Endodermal cell (in vitro differentiated cells): ENCODE data around the gene C1QTNF6. TPM values are rescaled to one million over a fixed set of nuclear protein-coding genes. Genes with fewer than 3 reads are reported as not detected.

Experiments used
- DNase-seq: peaks from one replicate; pipeline ENCODE4 v3.0.0-alpha.2; 2017
- H3K27ac ChIP-seq: 2 replicates; pipeline ENCODE4 v1.5.1; 2013; ENCODE audit warnings: mild to moderate bottlenecking, low read depth, low read length, moderate library complexity
- H3K27me3 ChIP-seq: 2 replicates; pipeline ENCODE4 v1.6.1; 2013; ENCODE audit warnings: mild to moderate bottlenecking, low read length, moderate library complexity; ENCODE audit not compliant: insufficient read depth, control insufficient read depth, poor library complexity, severe bottlenecking
- H3K36me3 ChIP-seq: 2 replicates; pipeline ENCODE4 v1.7.0; 2013; ENCODE audit warnings: mild to moderate bottlenecking, low read length, moderate library complexity; ENCODE audit not compliant: control insufficient read depth, insufficient read depth
- H3K4me1 ChIP-seq: one replicate; pipeline ENCODE4 v1.7.0; 2013; ENCODE audit warnings: low read length; ENCODE audit not compliant: control insufficient read depth, insufficient read depth
- H3K4me3 ChIP-seq: 2 replicates; pipeline ENCODE4 v1.5.1; 2013; ENCODE audit warnings: mild to moderate bottlenecking, low read length, moderate library complexity
- H3K9ac ChIP-seq: 2 replicates; pipeline ENCODE4 v1.6.1; 2013; ENCODE audit warnings: mild to moderate bottlenecking, low read length, moderate library complexity; ENCODE audit not compliant: poor library complexity, severe bottlenecking; ENCODE audit errors: extremely low read depth
- H3K9me3 ChIP-seq: 2 replicates; pipeline ENCODE4 v1.6.1; 2013; ENCODE audit warnings: mild to moderate bottlenecking, low read length, moderate library complexity; ENCODE audit not compliant: control insufficient read depth
- H3K27ac Mint-ChIP-seq: 2 replicates; pipeline ENCODE4 v1.8.0; 2020; ENCODE audit warnings: mixed read lengths
- H3K27me3 Mint-ChIP-seq: 2 replicates; pipeline ENCODE4 v1.8.0; 2021; ENCODE audit warnings: mild to moderate bottlenecking, mixed read lengths; ENCODE audit not compliant: insufficient read depth
- H3K36me3 Mint-ChIP-seq: 2 replicates; pipeline ENCODE4 v1.8.0; 2020; ENCODE audit warnings: low read depth, mixed read lengths
- H3K4me1 Mint-ChIP-seq: 2 replicates; pipeline ENCODE4 v1.8.0; 2020; ENCODE audit warnings: mixed read lengths
- H3K4me3 Mint-ChIP-seq: 2 replicates; pipeline ENCODE4 v1.8.0; 2020; ENCODE audit warnings: mild to moderate bottlenecking, moderate library complexity, mixed read lengths
- H3K9me3 Mint-ChIP-seq: 2 replicates; pipeline ENCODE4 v1.8.0; 2020; ENCODE audit warnings: mild to moderate bottlenecking, mixed read lengths
- WGBS, 2 experiments: methylation state at CpG; one replicate each; pipeline versions ENCODE4 v1.1.5 to v1.1.7; 2013; ENCODE audit warnings: missing lambda C conversion rate in 2 of 2, mixed read lengths in 1 of 2; ENCODE audit not compliant: insufficient coverage in 1 of 2, insufficient read length in 1 of 2; 5-methylcytosine and 5-hydroxymethylcytosine counted together
- total RNA-seq, 2 donors: library from RNA; stranded (reverse); fragmentation: NEBNext Ultra II Directional in 1 of 2; extraction: Animal tissue kit (Norgen Biotek cat#: 25700) in 1 of 2; gene quantifications; 2 replicates in 1 of 2; 3 replicates in 1 of 2; pipeline ENCODE4 v1.2.1, GENCODE V29; 2021
- TF ChIP-seq, protein P1 (sequence below): fragments of 200-600 bp; sonication (generic); conservative IDR thresholded peaks from 2 replicates; pipeline ENCODE4 v1.5.0; 2021; ENCODE audit warnings: antibody characterized with exemption, mild to moderate bottlenecking

Gene C1QTNF6
- total RNA-seq, 2 donors from 2014 or later = 15.5 to 16.9 TPM

DNA sequence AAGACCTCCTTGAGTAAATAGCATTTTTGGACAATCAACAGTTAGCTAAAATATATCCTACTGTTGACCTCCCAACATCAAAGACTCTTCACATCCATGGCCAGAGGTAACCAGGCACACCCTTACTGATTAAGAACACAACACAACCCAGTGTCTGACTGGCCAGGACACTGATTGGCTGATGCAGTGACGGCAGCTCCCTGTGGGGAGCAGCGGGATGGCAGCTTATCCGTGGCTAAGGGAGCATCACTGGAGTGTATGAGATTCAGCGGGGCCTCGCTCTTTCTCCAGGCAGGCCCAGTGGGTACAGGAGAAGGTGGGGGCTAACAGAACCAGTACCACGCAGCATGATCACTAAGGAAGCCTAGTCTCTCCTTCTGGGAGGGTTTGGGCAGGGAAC lies 28.0 kb downstream of the C1QTNF6 start:
- TF ChIP-seq, protein P1, sequence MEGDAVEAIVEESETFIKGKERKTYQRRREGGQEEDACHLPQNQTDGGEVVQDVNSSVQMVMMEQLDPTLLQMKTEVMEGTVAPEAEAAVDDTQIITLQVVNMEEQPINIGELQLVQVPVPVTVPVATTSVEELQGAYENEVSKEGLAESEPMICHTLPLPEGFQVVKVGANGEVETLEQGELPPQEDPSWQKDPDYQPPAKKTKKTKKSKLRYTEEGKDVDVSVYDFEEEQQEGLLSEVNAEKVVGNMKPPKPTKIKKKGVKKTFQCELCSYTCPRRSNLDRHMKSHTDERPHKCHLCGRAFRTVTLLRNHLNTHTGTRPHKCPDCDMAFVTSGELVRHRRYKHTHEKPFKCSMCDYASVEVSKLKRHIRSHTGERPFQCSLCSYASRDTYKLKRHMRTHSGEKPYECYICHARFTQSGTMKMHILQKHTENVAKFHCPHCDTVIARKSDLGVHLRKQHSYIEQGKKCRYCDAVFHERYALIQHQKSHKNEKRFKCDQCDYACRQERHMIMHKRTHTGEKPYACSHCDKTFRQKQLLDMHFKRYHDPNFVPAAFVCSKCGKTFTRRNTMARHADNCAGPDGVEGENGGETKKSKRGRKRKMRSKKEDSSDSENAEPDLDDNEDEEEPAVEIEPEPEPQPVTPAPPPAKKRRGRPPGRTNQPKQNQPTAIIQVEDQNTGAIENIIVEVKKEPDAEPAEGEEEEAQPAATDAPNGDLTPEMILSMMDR = peak; percentile 42
- no peaks in the 10 kb centered on the region for H3K36me3 ChIP-seq
- no peak overlapping the region for H3K4me3 ChIP-seq
- no peaks in the 10 kb centered on the region for H3K27me3 ChIP-seq
- H3K4me3 Mint-ChIP-seq = no peak overlapping the region
- peaks cover 10% of the 10 kb centered on the region for H3K27me3 Mint-ChIP-seq
- WGBS, 2 experiments = 67 to 100% methylated on average over 1 to 6 of the region's 6 CpGs
- H3K4me1 Mint-ChIP-seq = no peaks in the 10 kb centered on the region
- H3K27ac Mint-ChIP-seq = no peak overlapping the region
- no peaks in the 10 kb centered on the region for H3K4me1 ChIP-seq
- H3K36me3 Mint-ChIP-seq = no peaks in the 10 kb centered on the region
- H3K9ac ChIP-seq = no peak overlapping the region
- H3K27ac ChIP-seq = no peak overlapping the region
- DNase-seq = peak; percentile 72
- no peaks in the 10 kb centered on the region for H3K9me3 ChIP-seq
- H3K9me3 Mint-ChIP-seq = peaks cover 5% of the 10 kb centered on the region

DNA sequence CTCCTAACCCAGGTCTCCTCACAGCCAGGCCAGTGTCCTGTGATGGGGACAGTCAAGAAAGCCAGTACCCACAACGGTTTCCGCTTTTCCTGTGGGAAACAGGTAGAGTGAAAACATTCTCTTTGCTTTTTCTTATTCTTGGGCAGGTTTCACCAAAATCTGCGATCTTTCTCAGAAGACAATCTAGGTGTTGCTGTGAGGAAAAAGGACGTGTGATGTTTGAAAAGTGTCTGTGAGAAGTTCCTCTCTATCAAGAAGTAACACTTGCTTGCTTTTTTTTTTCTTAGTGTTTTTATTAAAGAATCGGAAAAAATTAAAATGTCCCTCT lies 29.1 kb downstream of the C1QTNF6 start:
- H3K4me3 Mint-ChIP-seq = no peak overlapping the region
- H3K9me3 ChIP-seq = no peaks in the 10 kb centered on the region

DNA sequence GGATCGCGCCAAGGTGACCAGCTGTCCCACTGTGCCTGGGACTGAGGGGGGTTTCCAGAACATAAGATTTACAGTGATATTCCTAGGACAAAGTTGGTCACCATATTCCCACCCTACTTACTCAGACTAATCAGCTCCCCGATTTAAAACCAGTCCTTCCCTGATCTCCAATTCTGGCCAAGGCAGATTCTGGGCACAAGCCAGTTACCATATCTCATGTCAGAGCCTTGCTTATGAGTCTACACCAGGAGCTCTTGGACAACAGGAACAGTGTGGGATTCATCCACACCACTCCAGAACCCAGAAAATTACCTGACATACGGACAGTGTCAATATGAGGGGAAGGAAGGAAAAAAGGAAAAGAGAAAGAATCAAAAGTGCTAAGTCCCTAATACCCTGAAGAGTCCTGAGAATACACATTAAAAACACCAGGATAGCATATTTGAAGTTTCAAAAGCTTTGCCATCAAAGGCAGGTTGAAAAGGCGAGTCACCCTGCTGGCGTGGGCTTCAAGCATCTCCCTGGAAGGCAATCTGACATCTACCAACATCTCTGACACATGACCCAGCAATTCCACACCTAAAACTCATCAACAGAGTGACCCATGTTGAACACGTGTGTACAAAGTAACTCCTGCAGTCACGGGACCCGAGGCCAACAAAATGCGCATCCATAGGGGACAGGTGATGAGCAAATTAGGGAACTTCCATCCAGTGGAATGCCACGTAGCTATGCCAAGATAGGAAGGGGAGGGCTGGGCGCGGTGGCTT lies 30.3 kb downstream of the C1QTNF6 start:
- no peaks in the 10 kb centered on the region for H3K36me3 Mint-ChIP-seq
- TF ChIP-seq, protein P1 = no peak
- no peak overlapping the region for H3K4me3 Mint-ChIP-seq
- H3K4me1 Mint-ChIP-seq = no peaks in the 10 kb centered on the region
- peaks cover 5% of the 10 kb centered on the region for H3K9me3 Mint-ChIP-seq
- Histone ChIP-seq H3K4me3 (no peak overlapping the region), H3K36me3 (no peaks in the 10 kb centered on the region), H3K9ac (no peak overlapping the region), H3K27ac (no peak overlapping the region), H3K27me3 (no peaks in the 10 kb centered on the region), H3K4me1 (no peaks in the 10 kb centered on the region), H3K9me3 (no peaks in the 10 kb centered on the region)
- H3K27ac Mint-ChIP-seq = no peak overlapping the region
- peaks cover 11% of the 10 kb centered on the region for H3K27me3 Mint-ChIP-seq
- 87 to 91% methylated on average over 12 to 13 of the region's 13 CpGs for WGBS, 2 experiments
- DNase-seq = no peak

More for the DNA sequence above, 29.1 kb downstream of the C1QTNF6 start:
- 91 to 95% methylated on average over 4 to 5 of the region's 5 CpGs for WGBS, 2 experiments
- H3K27ac ChIP-seq = no peak overlapping the region
- no peaks in the 10 kb centered on the region for H3K4me1 Mint-ChIP-seq
- no peaks in the 10 kb centered on the region for H3K36me3 Mint-ChIP-seq
- H3K4me3 ChIP-seq = no peak overlapping the region
- TF ChIP-seq, protein P1 = no peak
- H3K9me3 Mint-ChIP-seq = peaks cover 5% of the 10 kb centered on the region
- no peak overlapping the region for H3K9ac ChIP-seq
- H3K27me3 Mint-ChIP-seq = peaks cover 10% of the 10 kb centered on the region
- DNase-seq = no peak
- no peak overlapping the region for H3K27ac Mint-ChIP-seq
- H3K36me3 ChIP-seq = no peaks in the 10 kb centered on the region
- no peaks in the 10 kb centered on the region for H3K4me1 ChIP-seq
- no peaks in the 10 kb centered on the region for H3K27me3 ChIP-seq
